IPS-NIHi11 (cell line): ENCODE measurements around the gene F2.
"Not testable (repeated sequence)": the region's sequence is repeated elsewhere in the genome, so short reads cannot be mapped to it uniquely, and the experiment has no call there.

Source experiments
- DNase-seq: peaks from one replicate; pipeline ENCODE4 v3.0.0; 2012; ENCODE audit warnings: mixed read lengths, low spot score

Gene F2

DNA sequence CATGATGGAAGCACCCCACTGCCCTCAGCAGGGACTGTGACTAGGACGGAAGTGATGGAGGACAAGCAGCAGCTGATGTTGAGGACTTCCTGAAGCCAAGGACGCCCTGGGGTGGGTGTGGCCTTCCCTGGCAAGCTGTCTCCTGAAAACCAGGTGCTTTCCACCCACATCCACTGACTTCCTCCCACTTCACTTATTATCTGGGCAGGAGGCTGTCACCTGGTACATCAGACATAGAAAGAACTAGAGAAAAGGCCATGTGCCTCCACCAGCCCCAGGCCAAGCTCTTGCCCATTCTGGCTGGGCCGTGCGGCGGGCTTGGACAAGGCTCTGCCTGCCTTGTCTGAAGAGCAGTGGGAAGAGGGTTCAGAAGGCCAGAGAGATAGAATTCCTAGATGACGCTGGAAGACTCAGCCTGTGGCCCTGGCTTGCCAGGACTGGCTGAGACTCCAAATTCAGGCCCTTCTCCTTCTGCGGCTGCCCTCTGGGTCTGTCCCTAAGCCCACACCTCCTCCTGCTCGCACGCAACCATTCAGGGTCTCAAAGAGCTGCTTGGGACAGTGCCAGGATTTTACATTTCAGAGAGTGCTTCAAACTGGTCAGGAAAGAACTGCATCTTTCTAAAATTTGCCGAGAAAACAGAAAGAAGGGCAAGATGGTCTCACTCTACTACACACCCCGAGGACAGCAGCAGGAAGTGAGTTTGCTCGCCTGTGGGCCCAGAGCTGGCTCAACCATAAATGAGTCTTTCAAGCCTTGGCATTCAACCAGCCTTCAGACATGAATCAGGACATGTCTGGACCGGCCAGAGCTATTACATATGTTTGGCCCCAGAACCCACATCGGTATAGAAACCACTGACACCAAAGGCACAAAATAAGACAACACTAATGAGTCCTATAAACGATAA, 31.9 kb upstream of the F2 start:
- DNase-seq = no peak

DNA sequence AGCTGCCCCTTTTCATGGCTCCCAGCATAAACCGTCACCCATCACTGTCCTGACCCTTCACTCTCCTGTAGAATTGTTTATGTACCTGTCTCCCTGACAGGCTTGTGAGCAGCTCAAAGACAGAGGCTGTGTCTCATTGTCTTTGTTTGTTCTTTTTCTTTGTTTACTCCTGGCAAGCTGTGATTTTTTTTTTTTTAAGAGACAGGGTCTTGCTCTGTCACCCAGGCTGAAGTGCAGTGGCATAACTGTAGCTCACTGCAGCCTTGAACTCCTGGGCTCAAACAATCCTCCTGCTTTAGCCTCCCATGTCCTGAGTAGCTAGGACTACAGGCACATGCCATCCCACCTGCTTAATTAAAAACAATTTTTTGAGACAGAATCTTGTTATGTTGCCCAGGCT, 28.3 kb upstream of the F2 start:
- DNase-seq = no peak

DNA sequence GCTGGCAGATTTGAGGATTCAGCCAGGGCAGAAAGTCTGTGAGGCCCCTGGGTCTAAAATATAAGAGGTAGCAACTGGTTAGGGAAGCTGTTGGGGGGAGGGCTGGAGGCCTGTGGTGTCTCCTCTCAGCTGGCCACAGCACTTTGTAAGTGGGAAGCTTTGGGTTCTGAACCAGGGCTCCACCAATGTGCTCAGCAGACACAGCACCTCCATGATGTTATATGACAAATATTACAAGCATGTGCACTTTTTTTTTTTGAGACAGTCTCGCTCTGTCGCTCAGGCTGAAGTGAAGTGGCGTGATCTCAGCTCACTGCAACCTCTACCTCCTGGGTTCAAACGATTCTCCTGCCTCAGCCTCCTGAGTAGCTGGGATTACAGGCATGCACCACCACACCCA, 26.6 kb upstream of the F2 start:
- DNase-seq = no peak

DNA sequence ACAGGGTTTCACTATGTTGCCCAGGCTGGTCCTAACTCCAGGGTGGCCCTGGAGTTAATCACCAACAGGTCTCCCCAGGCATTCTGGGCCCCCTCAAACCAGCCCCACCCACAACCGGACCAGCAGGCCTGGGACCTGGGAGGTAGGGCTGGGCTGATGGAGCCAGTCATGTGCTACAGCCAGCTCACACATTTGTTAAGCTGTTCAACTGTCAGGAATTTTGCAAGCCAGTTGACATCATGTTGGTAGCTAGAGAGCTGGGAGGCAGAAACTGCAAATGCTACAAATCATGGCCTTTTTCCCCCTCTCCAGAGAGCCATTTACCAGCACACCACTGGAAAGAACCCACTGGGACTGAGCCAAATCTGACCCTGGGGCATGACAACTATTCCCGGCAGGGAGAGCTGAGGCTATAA, 25.4 kb upstream of the F2 start:
- DNase-seq = no peak

DNA sequence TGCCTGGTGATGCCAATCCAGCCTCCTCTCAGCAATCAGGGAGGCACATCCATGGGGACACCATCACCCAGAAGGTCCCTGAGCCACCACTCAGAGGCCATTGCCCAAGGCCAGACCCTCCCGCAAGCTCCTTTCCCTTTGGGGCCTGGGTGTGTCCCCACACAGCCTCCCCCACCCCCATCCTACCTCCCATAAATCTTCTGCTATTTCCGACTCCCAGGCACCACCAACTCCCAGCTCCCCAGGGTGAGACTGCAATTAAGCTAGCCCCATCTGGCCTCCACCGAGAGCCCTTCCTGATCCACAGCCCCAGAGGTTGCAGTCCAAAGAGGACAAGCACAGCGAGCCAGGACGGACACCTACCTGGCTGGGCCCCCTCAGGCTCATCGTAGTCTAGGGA, 24.9 kb upstream of the F2 start:
- no peak for DNase-seq

DNA sequence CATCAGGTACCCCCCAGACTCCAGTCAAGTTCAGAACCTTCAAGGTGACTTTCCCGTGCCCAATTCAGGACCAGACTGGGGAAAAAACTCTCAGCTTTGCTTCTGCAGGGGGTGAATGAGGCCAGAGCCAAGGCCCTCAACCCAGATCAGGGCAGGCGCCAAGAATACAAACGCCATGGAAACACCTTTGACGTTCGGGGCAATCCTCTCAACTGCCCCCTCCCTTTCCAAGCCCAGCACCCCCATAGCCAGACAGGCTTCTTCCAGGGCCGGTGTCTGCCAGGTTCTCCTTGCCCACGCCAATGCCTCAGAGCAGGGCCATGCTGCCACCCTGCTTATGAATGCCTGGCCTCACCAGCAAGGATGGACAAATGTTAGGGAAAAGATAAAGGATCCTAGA, 24.4 kb upstream of the F2 start:
- no peak for DNase-seq

DNA sequence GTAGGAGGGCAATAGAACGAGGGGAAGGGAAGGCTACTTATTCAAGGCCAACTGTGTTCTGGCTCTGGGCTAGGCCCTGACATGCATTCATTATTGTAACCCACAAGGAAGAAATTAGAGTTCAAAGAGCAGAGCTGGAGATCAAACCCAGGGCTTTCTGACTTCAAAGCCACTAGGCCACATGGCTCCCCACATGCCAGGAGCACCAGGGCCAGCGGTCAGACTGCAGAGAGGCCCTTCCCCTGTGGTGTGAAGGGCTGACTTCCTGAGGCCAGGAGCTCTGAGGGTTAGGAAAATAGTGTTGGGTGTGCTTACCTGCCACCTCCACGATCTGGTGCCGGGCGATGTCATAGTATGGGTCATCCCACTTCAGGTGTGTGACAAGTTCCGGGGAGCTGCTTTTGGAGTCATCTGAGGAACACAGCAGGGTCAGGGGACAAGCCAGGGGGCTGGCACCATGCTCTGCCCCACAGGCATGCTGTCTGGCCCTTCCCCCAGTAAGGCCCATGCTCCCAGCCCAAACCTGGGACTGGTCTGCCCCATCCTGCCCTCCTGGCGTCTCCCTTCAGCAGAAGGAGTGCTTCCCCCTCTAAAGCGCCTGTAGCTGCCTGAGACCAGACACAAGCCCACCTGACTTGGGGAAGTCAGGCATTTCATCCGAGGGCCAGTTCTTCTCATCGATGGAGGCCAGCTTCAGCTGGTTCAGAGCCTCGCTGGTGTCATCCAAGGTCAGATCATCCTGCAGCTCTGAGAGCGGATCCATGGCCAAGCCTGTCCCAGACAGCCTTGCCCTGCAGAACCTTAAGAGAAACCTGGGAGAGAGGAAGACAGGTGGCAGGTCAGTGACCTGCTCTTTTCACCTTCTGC, 23.4 kb upstream of the F2 start:
- DNase-seq = no peak

DNA sequence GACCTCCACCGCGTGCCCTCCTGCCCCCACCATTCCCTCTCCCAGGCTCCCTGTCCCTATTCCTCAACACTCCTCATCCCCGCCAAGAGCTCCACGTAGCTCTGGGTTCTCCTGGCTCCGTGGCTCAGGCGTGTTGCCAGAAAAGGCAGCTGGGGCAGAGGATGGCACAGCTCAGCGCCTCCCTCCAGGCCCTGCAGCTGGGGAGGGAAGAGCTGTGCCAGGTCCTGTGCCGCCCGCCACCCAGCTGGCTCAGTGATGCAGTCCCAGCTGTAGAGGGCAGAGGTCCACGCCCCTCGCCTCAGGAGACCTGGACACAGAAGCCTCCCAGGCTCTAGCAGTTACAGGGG, 22.8 kb upstream of the F2 start:
- DNase-seq = no peak

DNA sequence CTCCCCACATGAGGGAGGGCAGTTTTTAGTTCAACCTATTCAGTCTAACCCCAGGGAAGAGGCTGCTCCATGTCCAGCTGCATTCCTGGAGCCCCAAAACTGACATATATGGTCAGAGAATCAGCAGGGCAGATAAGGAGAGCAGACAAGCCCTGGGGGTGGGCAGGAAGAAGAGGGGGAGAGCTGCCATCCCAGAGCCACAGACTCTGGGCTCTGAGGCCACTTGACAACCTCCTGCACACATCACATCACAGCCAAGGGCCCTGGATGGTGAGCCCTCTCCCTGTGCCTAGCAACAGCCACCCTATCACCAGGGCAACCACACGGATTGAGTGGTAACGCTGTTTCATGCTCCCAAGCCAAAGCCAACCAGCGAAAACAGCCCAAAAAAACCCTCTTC, 21.7 kb upstream of the F2 start:
- DNase-seq = no peak

DNA sequence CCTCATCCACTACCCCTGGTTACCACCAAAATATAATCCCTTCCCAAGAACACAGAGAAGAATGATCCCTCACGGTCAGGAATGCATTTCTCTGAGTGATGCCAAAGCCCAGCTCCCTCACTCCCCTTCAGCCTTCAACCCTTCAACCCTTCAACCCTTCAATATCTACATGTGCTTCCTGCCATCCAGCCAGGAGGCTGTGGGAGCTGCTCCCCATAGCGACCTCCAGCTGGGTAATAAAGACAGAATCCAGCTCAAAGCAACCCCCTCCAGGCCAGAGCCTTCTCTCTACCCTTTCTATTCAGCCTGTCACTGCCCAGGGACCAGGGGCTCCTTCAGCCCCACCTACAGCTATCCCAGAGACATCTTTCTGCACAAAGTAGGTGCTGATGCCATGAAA, 21.3 kb upstream of the F2 start:
- DNase-seq = no peak

DNA sequence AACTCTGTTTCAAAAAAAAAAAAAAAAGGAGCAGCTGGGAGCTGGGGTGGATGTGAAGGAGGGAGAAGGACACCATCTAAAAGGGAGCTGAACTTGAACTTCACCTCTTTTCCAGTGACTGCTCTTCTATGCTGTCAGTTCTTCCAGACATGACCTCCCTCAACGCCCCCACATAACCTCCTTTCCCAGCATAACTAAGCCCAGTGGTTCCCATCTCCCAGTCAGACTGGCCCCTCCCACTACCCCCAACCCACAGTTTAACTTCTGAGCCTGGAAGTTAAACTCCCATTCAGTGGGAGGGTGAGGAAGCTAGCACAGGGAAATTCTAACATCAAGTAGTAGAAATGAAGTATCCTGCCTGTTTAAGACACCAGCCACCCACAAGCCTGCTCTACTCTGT, 20.4 kb upstream of the F2 start:
- no peak for DNase-seq

DNA sequence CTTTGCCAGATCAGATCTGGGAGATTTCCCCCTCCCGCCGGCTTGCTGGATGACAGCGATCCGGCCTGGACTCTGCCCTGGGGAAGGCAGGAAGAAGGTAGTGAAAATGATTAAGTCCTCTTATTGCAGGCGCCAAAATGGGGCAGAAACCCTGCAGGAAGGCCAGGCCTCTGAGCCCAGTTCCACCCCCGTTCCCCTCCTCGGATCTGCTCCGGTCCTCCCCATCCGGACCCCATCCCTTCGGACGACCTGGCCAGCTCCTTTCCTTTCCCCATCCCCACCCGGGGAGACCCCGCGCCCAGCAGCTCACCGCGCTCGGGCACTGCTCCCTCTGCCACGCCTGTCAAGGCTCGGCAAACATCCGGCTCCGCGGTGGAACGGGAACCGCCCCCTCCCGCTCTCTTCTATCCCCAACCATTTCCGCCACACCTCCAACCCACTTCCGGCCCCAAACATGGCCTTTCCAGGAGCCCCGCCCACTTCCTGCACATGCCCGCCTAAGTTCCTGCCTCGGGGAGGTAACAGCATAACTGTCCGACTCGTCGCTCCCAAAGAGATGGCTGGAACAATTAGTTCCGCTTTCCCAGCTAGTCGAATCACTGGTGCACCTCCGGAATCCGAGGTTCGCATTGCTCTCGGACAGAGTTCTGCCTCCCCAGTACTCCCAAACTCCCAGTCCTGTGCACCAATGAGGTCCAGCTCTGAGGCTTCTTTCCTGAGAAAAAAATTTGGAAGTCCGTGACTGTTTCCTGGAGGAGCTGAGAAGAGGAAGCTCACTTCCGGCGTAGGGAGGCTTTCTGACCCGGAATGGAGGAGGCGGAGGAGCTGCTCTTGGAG, 18.6 kb upstream of the F2 start, which contains the start of the genes ARHGAP1 and ZNF408:
Gene ARHGAP1 (minus strand): TSS at position 379 of the 837 bp plus-strand sequence. CDS start 4,512 bp downstream, outside the sequence.
Gene ZNF408 (plus strand): TSS at position 791 of the 837 bp plus-strand sequence. CDS start 17 bp downstream, at position 808.
- peak; percentile 97 for DNase-seq

DNA sequence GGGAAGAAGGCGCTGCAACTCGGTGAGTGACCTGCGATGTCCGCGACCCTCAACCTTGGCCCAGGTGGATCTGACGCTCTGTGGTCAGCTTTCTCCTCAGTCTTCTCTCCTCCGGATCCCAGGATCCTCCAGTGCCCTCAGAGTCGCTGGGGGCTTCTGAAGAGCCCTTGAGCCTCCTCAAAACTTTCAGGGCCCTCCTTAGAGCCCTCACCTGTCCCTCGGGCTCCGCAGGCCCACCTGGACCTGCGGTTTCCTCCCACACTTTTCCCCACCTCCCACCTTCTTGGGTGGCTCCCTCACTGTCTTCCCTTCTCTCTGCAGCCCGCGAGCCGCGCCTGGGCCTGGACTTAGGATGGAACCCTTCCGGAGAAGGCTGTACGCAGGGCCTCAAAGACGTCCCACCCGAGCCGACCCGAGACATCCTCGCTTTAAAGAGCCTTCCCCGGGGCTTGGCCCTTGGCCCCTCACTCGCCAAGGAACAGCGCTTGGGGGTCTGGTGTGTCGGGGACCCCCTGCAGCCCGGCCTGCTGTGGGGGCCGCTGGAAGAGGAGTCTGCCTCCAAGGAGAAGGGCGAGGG, 17.8 kb upstream of the F2 start:
- no peak for DNase-seq

DNA sequence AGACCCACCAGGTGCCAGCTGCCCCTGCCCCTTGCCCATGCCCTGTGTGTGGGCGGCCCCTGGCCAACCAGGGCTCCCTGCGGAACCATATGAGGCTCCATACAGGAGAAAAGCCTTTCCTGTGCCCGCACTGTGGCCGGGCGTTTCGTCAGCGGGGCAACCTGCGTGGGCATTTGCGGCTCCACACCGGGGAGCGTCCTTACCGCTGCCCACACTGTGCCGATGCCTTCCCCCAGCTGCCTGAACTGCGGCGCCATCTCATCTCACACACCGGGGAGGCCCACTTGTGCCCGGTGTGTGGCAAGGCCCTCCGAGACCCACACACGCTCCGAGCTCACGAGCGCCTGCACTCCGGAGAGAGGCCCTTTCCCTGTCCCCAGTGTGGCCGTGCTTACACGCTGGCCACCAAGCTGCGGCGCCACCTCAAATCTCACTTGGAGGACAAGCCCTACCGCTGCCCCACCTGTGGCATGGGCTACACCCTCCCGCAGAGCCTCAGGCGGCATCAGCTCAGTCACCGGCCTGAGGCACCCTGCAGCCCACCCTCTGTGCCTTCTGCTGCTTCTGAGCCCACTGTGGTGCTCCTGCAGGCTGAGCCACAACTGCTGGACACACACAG, 13.8 kb upstream of the F2 start:
- no peak for DNase-seq

DNA sequence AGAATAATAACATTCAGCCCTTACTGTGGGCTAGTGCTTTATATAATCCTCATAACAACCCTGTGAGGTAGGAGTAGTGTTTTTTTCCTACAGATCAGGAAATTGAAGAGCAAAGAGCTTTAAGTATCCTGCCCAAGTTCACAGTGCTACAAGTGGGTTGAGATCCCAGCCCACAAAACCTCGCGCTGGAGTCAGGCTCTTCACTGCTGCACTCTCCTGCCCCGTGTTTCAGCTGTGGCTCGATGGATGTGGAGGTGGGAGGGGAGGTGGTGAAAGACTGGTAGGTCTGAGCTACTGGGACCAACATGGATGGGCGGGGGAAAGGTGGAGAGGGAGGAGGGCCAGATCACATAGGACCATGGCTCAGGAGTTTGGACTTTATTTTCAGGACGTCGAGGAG, 12.1 kb upstream of the F2 start:
- no peak for DNase-seq

DNA sequence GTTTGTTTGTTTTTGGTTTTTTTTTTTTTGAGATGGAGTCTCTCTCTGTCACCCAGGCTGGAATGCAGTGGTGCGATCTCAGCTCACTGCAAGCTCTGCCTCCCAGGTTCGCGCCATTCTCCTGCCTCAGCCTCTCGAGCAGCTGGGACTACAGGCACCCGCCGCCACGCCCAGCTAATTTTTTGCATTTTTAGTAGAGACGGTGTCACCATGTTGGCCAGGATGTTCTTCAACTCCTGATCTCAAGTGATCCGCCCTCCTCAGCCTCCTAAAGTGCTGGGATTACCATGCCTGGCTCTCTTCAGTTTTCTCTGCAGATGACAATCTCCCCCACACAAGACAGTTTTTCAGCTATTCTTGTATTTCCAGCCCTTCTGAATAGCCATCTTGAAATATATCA, 9.7 kb upstream of the F2 start:
- not testable (repeated sequence) for DNase-seq

DNA sequence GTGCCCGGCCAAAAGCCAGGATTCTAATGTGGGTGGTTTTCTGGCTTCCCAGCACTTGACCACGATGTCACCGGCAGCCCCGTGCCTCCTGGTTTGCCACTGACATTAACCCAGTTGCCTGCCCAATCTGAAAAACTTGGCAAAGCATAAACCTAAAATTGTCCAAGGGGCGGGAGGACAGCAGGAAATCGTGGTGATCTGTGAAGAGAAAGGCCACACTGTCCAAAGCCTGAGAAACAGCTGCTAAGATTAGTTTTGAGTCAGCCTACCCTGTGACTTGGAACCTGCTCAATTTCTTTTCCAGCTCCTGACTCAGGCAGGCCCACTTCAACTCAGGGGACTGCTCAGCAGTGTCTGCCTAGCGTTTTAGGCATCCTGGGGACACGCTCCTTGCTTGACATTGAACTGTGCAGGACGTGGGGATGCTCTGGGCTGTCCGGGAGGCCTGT, 8.2 kb upstream of the F2 start:
- no peak for DNase-seq

DNA sequence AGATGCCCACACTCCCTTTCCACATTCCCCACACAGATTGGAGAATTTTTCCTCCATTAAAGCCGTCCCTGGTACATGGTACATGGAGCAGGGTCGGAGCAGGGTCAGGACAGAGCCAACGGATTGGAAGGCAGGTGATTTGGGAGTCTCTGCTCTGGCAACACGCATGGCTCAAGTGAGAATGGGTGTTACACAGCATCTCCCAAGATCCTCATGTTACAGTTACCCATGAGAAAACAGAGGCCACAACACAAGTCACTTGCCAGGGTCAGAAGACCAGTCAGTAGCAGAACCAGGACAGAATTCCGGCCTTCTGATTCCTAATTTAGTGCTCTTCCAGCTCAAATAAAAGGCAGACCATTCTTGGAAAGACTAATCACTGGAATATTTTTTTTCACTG, 7.7 kb upstream of the F2 start:
- DNase-seq = no peak

DNA sequence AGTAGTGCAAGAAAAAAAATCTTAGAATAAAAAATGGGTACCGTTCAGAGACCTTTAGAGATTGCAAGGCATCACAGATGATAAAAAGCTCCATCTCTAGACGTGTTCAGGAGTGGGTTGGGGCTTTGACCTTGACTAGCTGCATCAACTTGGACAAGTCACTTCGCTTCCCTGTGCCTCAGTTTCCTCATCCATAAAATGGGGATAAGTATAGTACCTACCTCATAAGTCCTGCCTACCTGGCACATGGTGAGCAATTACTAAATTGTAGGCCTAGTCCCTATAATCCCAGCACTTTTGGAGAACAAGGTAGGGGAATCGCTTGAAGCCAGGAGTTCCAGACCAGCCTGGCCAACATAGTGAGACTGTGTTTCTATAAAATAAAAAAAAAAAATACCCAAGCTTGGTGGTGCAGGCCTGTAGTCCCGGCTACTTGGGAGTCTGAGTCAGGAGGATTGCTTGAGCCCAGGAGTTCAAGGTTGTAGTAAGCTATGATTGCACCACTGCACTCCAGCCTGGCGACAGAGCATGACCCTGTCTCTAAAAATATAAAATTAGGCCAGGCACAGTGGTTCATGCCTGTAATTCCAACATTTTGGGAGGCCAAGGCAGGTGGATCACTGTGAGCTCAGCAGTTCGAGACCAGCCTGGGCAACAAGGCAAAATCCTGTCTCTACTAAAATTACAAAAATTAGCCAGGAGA, 6.0 kb upstream of the F2 start:
- no peak for DNase-seq

DNA sequence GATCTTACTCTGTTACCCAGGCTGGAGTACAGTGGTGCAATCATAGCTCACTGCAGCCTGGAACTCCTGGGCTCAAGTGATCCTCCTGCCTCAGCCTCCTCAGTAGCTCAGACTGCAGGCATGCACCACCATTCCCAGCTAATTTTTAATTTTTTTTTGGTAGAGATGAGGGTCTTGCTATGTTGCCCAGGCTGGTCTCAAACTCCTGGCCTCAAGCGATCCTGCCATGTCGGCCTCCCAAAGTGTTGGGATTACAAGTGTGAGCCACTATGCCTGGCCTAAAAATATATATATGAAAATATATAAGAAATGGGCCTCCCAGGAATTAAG, 1.2 kb upstream of the F2 start:
- not testable (repeated sequence) for DNase-seq
